Motor neuron (in vitro differentiated cells): ENCODE results near the gene OR6K2. TPM values are rescaled to one million over a fixed set of nuclear protein-coding genes. Genes with fewer than 3 reads are reported as not detected.

Source experiments
- ATAC-seq, 8 experiments: fragments of 200-7000 bp; cut with Tn5 transposase; replicated peaks in 6 of 8; 2 replicates each; pipeline ENCODE4 v1.8.0; 2021; ENCODE audit warnings: mild to moderate bottlenecking in 8 of 8, moderate library complexity in 8 of 8
- H3K27ac ChIP-seq, 2 donors: fragments of 250-450 bp; sonication (Bioruptor Pico); 2 replicates each; pipeline ENCODE4 v1.9.0; 2021; ENCODE audit warnings: antibody characterized with exemption in 2 of 2, mild to moderate bottlenecking in 2 of 2, moderate library complexity in 1 of 2
- H3K4me1 ChIP-seq, 2 donors: fragments of 250-450 bp; sonication (Bioruptor Pico); replicated peaks in 1 of 2; 2 replicates each; pipeline ENCODE4 v1.6.1; 2021; ENCODE audit warnings: antibody characterized with exemption in 2 of 2, mild to moderate bottlenecking in 2 of 2, moderate library complexity in 1 of 2
- H3K4me3 ChIP-seq, 5 donors: fragments of 250-450 bp; sonication (Bioruptor Pico); 2 replicates each; pipeline ENCODE4 v1.9.0; 2021; ENCODE audit warnings: antibody characterized with exemption in 5 of 5, mild to moderate bottlenecking in 5 of 5, moderate library complexity in 4 of 5
- WGBS, 10 experiments: fragments of 450-650 bp; shearing (Covaris generic); methylation state at CpG; one replicate each; pipeline ENCODE4 v1.0.0; 2022; 5-methylcytosine and 5-hydroxymethylcytosine counted together
- in situ Hi-C, 9 experiments: fragments of 400-800 bp; cut with MboI; loops; one replicate each; pipeline ENCODE4 v1.15.0; 2021; ENCODE audit warnings: low sequenced_read_pairs in 9 of 9, low pct_unique_long_range_greater_than_20kb in 2 of 9; ENCODE audit not compliant: unreplicated experiment in 9 of 9
- total RNA-seq, 8 experiments: library from RNA; unstranded; fragments of 300-600 nt; gene quantifications; 2 replicates each; pipeline versions ENCODE4 v1.2.3 to v1.2.4, GENCODE V29; 2022

Gene OR6K2
- total RNA-seq, result under 1 TPM in 1 of 8 experiments, not detected in 7; 0.62 TPM

- WGBS, 10 experiments, result 6 to 93% (median 69%) methylated on average over 3 to 4 of the region's 4 CpGs; no CpG with 5 or more reads in 1 of the 10 experiments
- ATAC-seq, result no peak
- H3K4me3 ChIP-seq, result no peak within 1 kb of the TSS
- H3K4me1 ChIP-seq, result no peaks in the 10 kb centered on the region
- no peak within 1 kb of the TSS for H3K27ac ChIP-seq
- in situ Hi-C loops, result no loop called here
Observed at GRCh38 chr1:158700552-158700951, at the start of gene OR6K2. TSS of gene OR6K2 (minus strand) at chr1:158700652. CDS start at chr1:158700652, 0 bp downstream.

- in situ Hi-C loops, result no loop called here
- ATAC-seq, result no peak
Observed at GRCh38 chr1:158735848-158736247, 35.4 kb upstream of the OR6K2 start.

GRCh38 chr1:158732524-158732923 lies 32.1 kb upstream of the OR6K2 start:
- no peak for ATAC-seq

More at GRCh38 chr1:158735848-158736247, 35.4 kb upstream of the OR6K2 start:
- no peak overlapping the region for H3K27ac ChIP-seq
- no peak overlapping the region for H3K4me3 ChIP-seq
- no peaks in the 10 kb centered on the region for H3K4me1 ChIP-seq

GRCh38 chr1:158731707-158732106 lies 31.3 kb upstream of the OR6K2 start:
- in situ Hi-C loops, result no loop called here
- no peak for ATAC-seq
- no peak overlapping the region for H3K27ac ChIP-seq
- no peaks in the 10 kb centered on the region for H3K4me1 ChIP-seq
- 0 to 83% (median 67%) methylated on average over 3 to 4 of the region's 4 CpGs; no CpG with 5 or more reads in 3 of the 10 experiments for WGBS, 10 experiments
- no peak overlapping the region for H3K4me3 ChIP-seq

More at GRCh38 chr1:158732524-158732923, 32.1 kb upstream of the OR6K2 start:
- H3K4me3 ChIP-seq, result no peak overlapping the region
- H3K4me1 ChIP-seq, result no peaks in the 10 kb centered on the region
- no peak overlapping the region for H3K27ac ChIP-seq
- in situ Hi-C loops, result no loop called here
- WGBS, 10 experiments, result 0 to 100% (median 73%) methylated on average over 1 to 2 of the region's 2 CpGs

- Histone ChIP-seq H3K27ac (no peak overlapping the region), H3K4me1 (no peaks in the 10 kb centered on the region), H3K4me3 (no peak overlapping the region)
- in situ Hi-C loops, result no loop called here
- no peak for ATAC-seq
- WGBS, 10 experiments, result 11 to 72% (median 60%) methylated on average over 3 to 4 of the region's 4 CpGs; no CpG with 5 or more reads in 2 of the 10 experiments
Observed at GRCh38 chr1:158730453-158730852, 30.0 kb upstream of the OR6K2 start.

- Histone ChIP-seq H3K27ac (no peak overlapping the region), H3K4me3 (no peak overlapping the region), H3K4me1 (no peaks in the 10 kb centered on the region)
- 0 to 94% (median 74%) methylated on average over 1 to 3 of the region's 3 CpGs; no CpG with 5 or more reads in 1 of the 10 experiments for WGBS, 10 experiments
- no peak for ATAC-seq
- in situ Hi-C loops, result no loop called here
Observed at GRCh38 chr1:158728510-158729225, 28.2 kb upstream of the OR6K2 start.

- in situ Hi-C loops, result no loop called here
- Histone ChIP-seq H3K4me1 (no peaks in the 10 kb centered on the region), H3K4me3 (no peak overlapping the region), H3K27ac (no peak overlapping the region)
- WGBS, 10 experiments, result 0 to 92% (median 86%) methylated on average over 1 to 5 of the region's 5 CpGs; no CpG with 5 or more reads in 1 of the 10 experiments
- no peak for ATAC-seq
Observed at GRCh38 chr1:158724442-158724841, 24.0 kb upstream of the OR6K2 start.

- 0 to 100% (median 52%) methylated on average over 1 to 2 of the region's 2 CpGs for WGBS, 10 experiments
- in situ Hi-C loops, result no loop called here
- H3K27ac ChIP-seq, result no peak within 1 kb of the TSS
- no peak for ATAC-seq
- no peak within 1 kb of the TSS for H3K4me3 ChIP-seq
- H3K4me1 ChIP-seq, result no peaks in the 10 kb centered on the region
Observed at GRCh38 chr1:158720620-158721019, 20.2 kb upstream of the OR6K2 start, which contains the start of gene OR6K3. TSS of gene OR6K3 (minus strand) at chr1:158720720. CDS start at chr1:158718115, 2,605 bp downstream.

GRCh38 chr1:158719664-158720063 lies 19.2 kb upstream of the OR6K2 start:
- no peak overlapping the region for H3K4me3 ChIP-seq
- H3K27ac ChIP-seq, result no peak overlapping the region
- WGBS, 10 experiments, result 10 to 89% (median 65%) methylated on average over 2 to 3 of the region's 3 CpGs; no CpG with 5 or more reads in 2 of the 10 experiments
- ATAC-seq, result no peak
- H3K4me1 ChIP-seq, result no peaks in the 10 kb centered on the region
- in situ Hi-C loops, result no loop called here

- Histone ChIP-seq H3K27ac (no peak overlapping the region), H3K4me1 (no peaks in the 10 kb centered on the region), H3K4me3 (no peak overlapping the region)
- WGBS, 10 experiments, result 0 to 86% (median 66%) methylated on average over 1 to 6 of the region's 6 CpGs
- ATAC-seq, result no peak
- in situ Hi-C loops, result no loop called here
Observed at GRCh38 chr1:158717344-158717743, 16.9 kb upstream of the OR6K2 start.

- Histone ChIP-seq H3K4me1 (no peaks in the 10 kb centered on the region), H3K4me3 (no peak overlapping the region), H3K27ac (no peak overlapping the region)
- no peak for ATAC-seq
- in situ Hi-C loops, result no loop called here
- WGBS, 10 experiments, result 14 to 100% (median 71%) methylated on average over 1 of the region's 1 CpG; no CpG with 5 or more reads in 3 of the 10 experiments
Observed at GRCh38 chr1:158716335-158716734, 15.9 kb upstream of the OR6K2 start.

- ATAC-seq, result no peak
- 0 to 60% (median 15%) methylated on average over 1 of the region's 1 CpG; no CpG with 5 or more reads in 2 of the 10 experiments for WGBS, 10 experiments
- Histone ChIP-seq H3K4me3 (no peak overlapping the region), H3K4me1 (no peaks in the 10 kb centered on the region), H3K27ac (no peak overlapping the region)
- in situ Hi-C loops, result no loop called here
Observed at GRCh38 chr1:158714754-158715153, 14.3 kb upstream of the OR6K2 start.

GRCh38 chr1:158711098-158711497 lies 10.6 kb upstream of the OR6K2 start:
- Histone ChIP-seq H3K27ac (no peak overlapping the region), H3K4me1 (no peaks in the 10 kb centered on the region), H3K4me3 (no peak overlapping the region)
- ATAC-seq, result no peak
- WGBS, 10 experiments, result 0 to 82% (median 56%) methylated on average over 2 to 4 of the region's 4 CpGs
- in situ Hi-C loops, result no loop called here

- in situ Hi-C loops, result no loop called here
- no peaks in the 10 kb centered on the region for H3K4me1 ChIP-seq
- no peak for ATAC-seq
- WGBS, 10 experiments, result 0 to 75% (median 27%) methylated on average over 1 to 2 of the region's 2 CpGs; no CpG with 5 or more reads in 4 of the 10 experiments
- no peak overlapping the region for H3K27ac ChIP-seq
- H3K4me3 ChIP-seq, result no peak overlapping the region
Observed at GRCh38 chr1:158706096-158706495, 5.6 kb upstream of the OR6K2 start.
